Upper lobe of right lung (tissue), 1 donor: ENCODE measurements around the gene CUL1. TPM values are rescaled to one million over a fixed set of nuclear protein-coding genes. Genes with fewer than 3 reads are reported as not detected.

ENCODE experiments used
- ATAC-seq: fragments of 200-7000 bp; cut with Tn5 transposase; one replicate; pipeline ENCODE4 v1.9.1; 2020; ENCODE audit warnings: mild to moderate bottlenecking, moderate library complexity
- DNase-seq: peaks from one replicate; pipeline ENCODE4 v3.0.0-alpha.2; 2020
- H3K27ac ChIP-seq: fragments of 200-600 bp; one replicate; pipeline ENCODE4 v1.8.0; 2022
- H3K27me3 ChIP-seq: fragments of 200-600 bp; one replicate; pipeline ENCODE4 v1.8.0; 2022; ENCODE audit warnings: mild to moderate bottlenecking
- H3K36me3 ChIP-seq: fragments of 200-600 bp; one replicate; pipeline ENCODE4 v1.8.0; 2022
- H3K4me1 ChIP-seq: fragments of 200-600 bp; one replicate; pipeline ENCODE4 v1.8.0; 2022
- H3K4me3 ChIP-seq: fragments of 200-600 bp; one replicate; pipeline ENCODE4 v1.8.0; 2022; ENCODE audit warnings: mild to moderate bottlenecking
- H3K9me3 ChIP-seq: fragments of 200-600 bp; one replicate; pipeline ENCODE4 v1.8.0; 2022
- intact Hi-C: fragments of 100-400 bp; cut with DNase I; formaldehyde crosslinking; loops from one replicate; pipeline ENCODE4 v1.11.0; 2022
- total RNA-seq: library from RNA; stranded (reverse); fragmentation: NEBNext Ultra II Directional; extraction: Animal tissue kit (Norgen Biotek cat#: 25700); gene quantifications from one replicate; pipeline ENCODE4 v1.2.1, GENCODE V29; 2021
- TF ChIP-seq, protein P1 (sequence below): fragments of 200-600 bp; IDR thresholded peaks from one replicate; pipeline ENCODE4 v1.8.0; 2022; ENCODE audit warnings: antibody characterized with exemption
- donor health status: DM: no; HTN: yes; CAD: no; lungs with severe emphysema.

The CUL1 gene
- total RNA-seq, 1 donor from 2014 or later: 44.4 TPM

DNA sequence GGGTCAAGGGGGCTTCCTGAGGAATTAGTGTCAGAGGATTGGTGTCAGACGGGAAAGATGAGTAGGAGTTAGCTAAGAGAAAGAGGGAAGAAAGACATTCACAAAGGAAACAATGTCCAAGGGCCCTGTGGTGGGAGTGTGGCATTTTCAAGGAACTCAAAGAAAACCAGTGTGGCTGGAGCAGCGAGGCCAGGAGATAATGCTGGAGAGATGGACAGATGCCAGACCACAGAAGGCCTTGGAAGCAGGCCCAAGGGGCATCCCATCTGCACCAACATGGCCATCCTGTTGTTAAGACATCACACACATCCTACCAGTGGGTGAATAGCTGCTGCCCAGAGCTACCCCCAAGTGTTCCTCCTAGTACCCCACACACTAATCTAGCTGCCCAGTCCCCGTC, 36.1 kb upstream of the CUL1 start:
- Histone ChIP-seq H3K36me3 (no peaks in the 10 kb centered on the region), H3K27me3 (no peaks in the 10 kb centered on the region), H3K4me3 (no peak overlapping the region), H3K27ac (no peak overlapping the region), H3K9me3 (no peaks in the 10 kb centered on the region), H3K4me1 (no peaks in the 10 kb centered on the region)
- ATAC-seq (no peak), DNase-seq (no peak)
- TF ChIP-seq, protein P1, sequence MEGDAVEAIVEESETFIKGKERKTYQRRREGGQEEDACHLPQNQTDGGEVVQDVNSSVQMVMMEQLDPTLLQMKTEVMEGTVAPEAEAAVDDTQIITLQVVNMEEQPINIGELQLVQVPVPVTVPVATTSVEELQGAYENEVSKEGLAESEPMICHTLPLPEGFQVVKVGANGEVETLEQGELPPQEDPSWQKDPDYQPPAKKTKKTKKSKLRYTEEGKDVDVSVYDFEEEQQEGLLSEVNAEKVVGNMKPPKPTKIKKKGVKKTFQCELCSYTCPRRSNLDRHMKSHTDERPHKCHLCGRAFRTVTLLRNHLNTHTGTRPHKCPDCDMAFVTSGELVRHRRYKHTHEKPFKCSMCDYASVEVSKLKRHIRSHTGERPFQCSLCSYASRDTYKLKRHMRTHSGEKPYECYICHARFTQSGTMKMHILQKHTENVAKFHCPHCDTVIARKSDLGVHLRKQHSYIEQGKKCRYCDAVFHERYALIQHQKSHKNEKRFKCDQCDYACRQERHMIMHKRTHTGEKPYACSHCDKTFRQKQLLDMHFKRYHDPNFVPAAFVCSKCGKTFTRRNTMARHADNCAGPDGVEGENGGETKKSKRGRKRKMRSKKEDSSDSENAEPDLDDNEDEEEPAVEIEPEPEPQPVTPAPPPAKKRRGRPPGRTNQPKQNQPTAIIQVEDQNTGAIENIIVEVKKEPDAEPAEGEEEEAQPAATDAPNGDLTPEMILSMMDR: no peak
- intact Hi-C loops: no loop called here

DNA sequence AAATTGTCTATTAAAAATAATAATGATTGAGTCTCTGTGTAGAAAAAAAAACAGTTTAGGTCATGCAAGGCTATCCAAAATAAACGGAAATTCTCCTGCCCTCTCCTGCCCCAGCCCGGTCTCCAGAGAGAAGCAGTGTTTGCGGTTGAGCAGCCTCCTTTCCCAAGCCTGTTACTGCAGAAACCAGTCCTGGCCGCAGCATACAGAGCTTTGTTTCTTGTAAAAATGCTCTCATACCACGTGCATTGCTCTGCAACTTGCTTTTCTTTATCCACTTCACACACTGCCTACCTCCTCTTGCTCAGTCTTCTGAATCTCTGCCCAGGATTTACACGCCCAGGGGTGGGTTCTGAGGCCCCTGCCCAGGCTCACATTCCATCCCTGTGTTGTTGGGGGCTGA, 34.4 kb upstream of the CUL1 start:
- DNase-seq: no peak
- no peaks in the 10 kb centered on the region for H3K27me3 ChIP-seq
- H3K9me3 ChIP-seq: no peaks in the 10 kb centered on the region
- no peak for ATAC-seq
- TF ChIP-seq, protein P1: no peak
- intact Hi-C loops: no loop called here
- H3K36me3 ChIP-seq: no peaks in the 10 kb centered on the region
- H3K27ac ChIP-seq: no peak overlapping the region
- no peak overlapping the region for H3K4me3 ChIP-seq
- H3K4me1 ChIP-seq: no peaks in the 10 kb centered on the region

DNA sequence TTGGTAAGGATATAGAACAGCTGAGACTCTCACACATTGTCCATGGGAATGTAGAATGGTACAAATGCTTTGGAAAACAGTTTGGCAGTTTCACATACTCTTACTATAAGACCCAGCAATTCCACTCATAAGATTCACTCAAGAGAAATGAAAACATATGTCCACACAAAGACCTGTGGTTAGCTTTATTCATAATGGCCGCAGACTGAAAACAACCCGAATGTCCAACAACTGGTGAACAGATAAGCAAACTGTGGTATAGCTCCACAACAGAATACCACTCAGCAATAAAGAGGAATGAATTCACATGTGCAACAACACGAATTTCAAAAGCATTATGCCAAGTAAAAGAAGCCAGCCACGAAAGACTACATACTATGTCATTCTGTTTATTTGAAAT, 33.5 kb upstream of the CUL1 start:
- TF ChIP-seq, protein P1: no peak
- Histone ChIP-seq H3K9me3 (no peaks in the 10 kb centered on the region), H3K4me1 (no peaks in the 10 kb centered on the region), H3K4me3 (no peak overlapping the region), H3K27me3 (no peaks in the 10 kb centered on the region), H3K36me3 (no peaks in the 10 kb centered on the region), H3K27ac (no peak overlapping the region)
- intact Hi-C loops: no loop called here
- DNase-seq: no peak
- ATAC-seq: no peak

DNA sequence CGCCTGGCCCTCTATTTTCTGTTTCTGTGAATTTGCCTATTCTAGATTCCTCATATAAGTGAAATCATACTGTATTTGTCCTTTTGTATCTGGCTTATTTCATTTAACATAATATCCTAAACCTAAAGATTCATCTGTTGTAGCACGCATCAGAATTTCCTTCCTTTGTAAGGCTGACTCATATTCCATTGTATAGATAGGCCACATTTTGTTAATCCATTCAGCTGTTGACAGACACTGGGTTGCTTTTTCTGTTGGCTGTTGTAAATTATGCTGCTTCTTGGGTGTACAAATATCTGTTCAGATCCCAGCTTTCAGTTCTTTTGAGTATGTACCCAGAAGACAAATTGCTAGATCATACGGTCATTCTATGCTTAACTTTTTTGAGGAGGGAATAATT, 28.8 kb upstream of the CUL1 start:
- ATAC-seq (no peak), DNase-seq (no peak)
- Histone ChIP-seq H3K27ac (no peak overlapping the region), H3K4me3 (no peak overlapping the region), H3K36me3 (no peaks in the 10 kb centered on the region), H3K27me3 (no peaks in the 10 kb centered on the region), H3K4me1 (no peaks in the 10 kb centered on the region), H3K9me3 (no peaks in the 10 kb centered on the region)
- intact Hi-C loops: no loop called here
- TF ChIP-seq, protein P1: no peak

DNA sequence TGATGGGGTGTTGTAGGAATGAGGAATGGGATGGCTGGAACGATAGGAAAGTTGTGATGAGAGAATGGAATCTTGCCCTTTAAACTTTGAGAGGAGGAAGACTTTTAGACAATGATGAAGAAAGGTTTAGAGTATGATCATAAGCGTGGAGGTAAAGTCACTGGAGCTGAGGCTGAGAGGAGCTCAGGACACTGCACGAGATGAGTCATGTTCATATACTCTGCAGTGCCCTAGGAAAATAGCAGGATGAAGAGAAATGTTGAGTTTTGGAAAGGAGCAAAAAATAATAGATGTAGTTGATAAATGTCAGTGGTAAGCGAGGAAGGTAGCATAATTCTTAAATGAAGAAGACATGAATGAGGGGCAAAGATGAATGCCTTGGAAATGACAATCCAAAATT, 28.3 kb upstream of the CUL1 start:
- no peak overlapping the region for H3K4me3 ChIP-seq

DNA sequence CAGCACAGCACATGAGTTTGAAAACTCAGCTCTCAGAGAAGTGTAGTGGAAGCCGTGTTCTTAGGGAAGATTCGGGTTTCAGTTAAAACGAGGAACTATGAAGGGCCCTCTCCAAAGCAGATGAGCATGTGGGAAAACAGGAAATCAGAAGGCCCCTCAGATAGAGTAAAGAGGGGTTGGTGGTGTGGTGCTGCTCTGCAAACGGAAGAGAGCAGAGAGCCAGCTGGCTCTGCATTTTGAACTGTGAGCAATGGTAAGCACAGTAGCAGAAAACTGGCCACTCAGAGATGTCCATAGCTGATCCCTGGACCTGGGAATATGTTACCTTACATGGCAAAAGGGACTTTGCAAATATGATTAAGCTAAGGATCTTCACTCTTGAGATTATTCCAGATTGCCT, 27.9 kb upstream of the CUL1 start:
- ATAC-seq (no peak), DNase-seq (no peak)
- Histone ChIP-seq H3K4me3 (no peak overlapping the region), H3K36me3 (no peaks in the 10 kb centered on the region), H3K4me1 (no peaks in the 10 kb centered on the region), H3K9me3 (no peaks in the 10 kb centered on the region), H3K27me3 (no peaks in the 10 kb centered on the region), H3K27ac (no peak overlapping the region)
- TF ChIP-seq, protein P1: no peak
- intact Hi-C loops: no loop called here

More for the DNA sequence above, 28.3 kb upstream of the CUL1 start:
- Histone ChIP-seq H3K27ac (no peak overlapping the region), H3K36me3 (no peaks in the 10 kb centered on the region), H3K27me3 (no peaks in the 10 kb centered on the region), H3K9me3 (no peaks in the 10 kb centered on the region), H3K4me1 (no peaks in the 10 kb centered on the region)
- ATAC-seq: no peak
- TF ChIP-seq, protein P1: no peak
- intact Hi-C loops: no loop called here
- no peak for DNase-seq
